22Rv1 (cell line): ENCODE measurements around the gene RNASE9.

ENCODE experiments used
- ZFX ChIP-seq: fragments of 450-650 bp; IDR thresholded peaks from 2 replicates; pipeline ENCODE4 v1.6.1; 2017; ENCODE audit warnings: antibody characterized with exemption, borderline replicate concordance
- TF ChIP-seq, protein P1 (sequence below): fragments of 450-650 bp; IDR thresholded peaks from 2 replicates; pipeline ENCODE4 v1.5.1; 2017; ENCODE audit warnings: mild to moderate bottlenecking

DNA sequence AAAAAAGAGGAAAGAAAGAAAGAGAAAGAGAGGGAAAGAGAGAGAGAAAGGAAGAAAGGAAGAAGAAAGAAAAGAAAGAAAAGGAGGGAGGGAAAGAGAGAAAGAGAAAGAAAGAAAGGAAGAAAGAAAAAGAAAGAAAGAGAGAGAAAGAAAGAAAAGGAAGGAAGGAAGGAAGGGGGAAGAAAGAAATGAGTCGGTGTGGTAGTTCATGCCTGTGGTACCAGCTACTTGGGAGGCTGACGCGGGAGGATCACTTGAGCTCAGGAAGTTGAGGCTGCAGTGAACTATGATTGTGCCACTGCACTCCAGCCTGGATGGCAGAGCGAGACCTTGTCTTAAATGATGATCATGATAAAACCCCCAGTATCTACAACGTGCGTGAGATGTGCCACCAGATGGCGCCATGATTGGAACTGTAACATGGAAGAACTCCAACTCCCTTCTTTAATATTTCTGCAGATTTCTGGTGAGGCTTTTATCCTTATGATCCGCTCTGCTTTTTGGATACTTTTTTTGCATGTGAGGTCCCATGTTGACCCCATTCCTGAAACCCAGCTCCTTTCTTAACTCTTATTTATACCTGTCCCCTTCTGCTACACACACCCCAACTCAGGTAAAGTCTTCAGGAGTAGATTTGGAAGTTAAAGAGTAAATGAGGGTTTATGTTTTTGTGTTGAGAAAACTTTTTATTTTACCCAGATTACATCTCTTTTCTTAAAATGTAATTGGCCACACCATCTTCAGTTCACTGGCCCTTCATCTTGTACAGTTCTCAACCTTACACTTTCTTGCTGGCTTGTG lies 29.9 kb downstream of the RNASE9 start:
- TF ChIP-seq, protein P1, sequence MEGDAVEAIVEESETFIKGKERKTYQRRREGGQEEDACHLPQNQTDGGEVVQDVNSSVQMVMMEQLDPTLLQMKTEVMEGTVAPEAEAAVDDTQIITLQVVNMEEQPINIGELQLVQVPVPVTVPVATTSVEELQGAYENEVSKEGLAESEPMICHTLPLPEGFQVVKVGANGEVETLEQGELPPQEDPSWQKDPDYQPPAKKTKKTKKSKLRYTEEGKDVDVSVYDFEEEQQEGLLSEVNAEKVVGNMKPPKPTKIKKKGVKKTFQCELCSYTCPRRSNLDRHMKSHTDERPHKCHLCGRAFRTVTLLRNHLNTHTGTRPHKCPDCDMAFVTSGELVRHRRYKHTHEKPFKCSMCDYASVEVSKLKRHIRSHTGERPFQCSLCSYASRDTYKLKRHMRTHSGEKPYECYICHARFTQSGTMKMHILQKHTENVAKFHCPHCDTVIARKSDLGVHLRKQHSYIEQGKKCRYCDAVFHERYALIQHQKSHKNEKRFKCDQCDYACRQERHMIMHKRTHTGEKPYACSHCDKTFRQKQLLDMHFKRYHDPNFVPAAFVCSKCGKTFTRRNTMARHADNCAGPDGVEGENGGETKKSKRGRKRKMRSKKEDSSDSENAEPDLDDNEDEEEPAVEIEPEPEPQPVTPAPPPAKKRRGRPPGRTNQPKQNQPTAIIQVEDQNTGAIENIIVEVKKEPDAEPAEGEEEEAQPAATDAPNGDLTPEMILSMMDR = peak; percentile 89
- TF ChIP-seq ZFX = no peak
